NT2/D1 (cell line): ENCODE results near the gene ZBTB20.

Source experiments
- DNase-seq: peaks from one replicate; pipeline ENCODE4 v3.0.0-alpha.2; 2011; ENCODE audit warnings: low read depth, low spot score
- H3K27me3 ChIP-seq: 2 replicates; pipeline ENCODE4 v1.6.0; 2011; ENCODE audit warnings: mild to moderate bottlenecking; ENCODE audit not compliant: insufficient read length, insufficient read depth
- H3K36me3 ChIP-seq: 2 replicates; pipeline ENCODE4 v1.6.1; 2011; ENCODE audit warnings: mild to moderate bottlenecking, low read length, mixed read lengths; ENCODE audit not compliant: insufficient read depth, insufficient read length
- H3K4me1 ChIP-seq: 2 replicates; pipeline ENCODE4 v1.5.1; 2011; ENCODE audit not compliant: insufficient read depth, insufficient read length
- H3K4me3 ChIP-seq: 2 replicates; pipeline ENCODE4 v1.5.1; 2011; ENCODE audit warnings: low read depth; ENCODE audit not compliant: insufficient read length
- H3K9ac ChIP-seq: 2 replicates; pipeline ENCODE4 v1.6.0; 2011; ENCODE audit warnings: low read depth; ENCODE audit not compliant: insufficient read length
- H3K9me3 ChIP-seq: 2 replicates; pipeline ENCODE4 v1.5.1; 2011; ENCODE audit warnings: mild to moderate bottlenecking, low read length; ENCODE audit not compliant: insufficient read depth
- SUZ12 ChIP-seq: IDR thresholded peaks from 2 replicates; pipeline ENCODE4 v1.6.1; 2011; ENCODE audit not compliant: insufficient read length, insufficient read depth; ENCODE audit errors: extremely low read depth
- YY1 ChIP-seq: IDR thresholded peaks from 2 replicates; pipeline ENCODE4 v1.6.1; 2011; ENCODE audit not compliant: insufficient read length, insufficient read depth
- ZNF274 ChIP-seq: IDR thresholded peaks from 2 replicates; pipeline ENCODE4 v1.6.1; 2011; ENCODE audit warnings: mild to moderate bottlenecking, low read depth, low read length

Gene ZBTB20

GRCh38 chr3:114392831-114393230 lies 754.3 kb downstream of the ZBTB20 start:
- Histone ChIP-seq H3K4me3 (no peak overlapping the region), H3K27me3 (no peaks in the 10 kb centered on the region), H3K9ac (no peak overlapping the region), H3K9me3 (no peaks in the 10 kb centered on the region), H3K36me3 (no peaks in the 10 kb centered on the region), H3K4me1 (no peaks in the 10 kb centered on the region)
- no peak for DNase-seq
- TF ChIP-seq SUZ12 (no peak), YY1 (no peak), ZNF274 (no peak)

DNA sequence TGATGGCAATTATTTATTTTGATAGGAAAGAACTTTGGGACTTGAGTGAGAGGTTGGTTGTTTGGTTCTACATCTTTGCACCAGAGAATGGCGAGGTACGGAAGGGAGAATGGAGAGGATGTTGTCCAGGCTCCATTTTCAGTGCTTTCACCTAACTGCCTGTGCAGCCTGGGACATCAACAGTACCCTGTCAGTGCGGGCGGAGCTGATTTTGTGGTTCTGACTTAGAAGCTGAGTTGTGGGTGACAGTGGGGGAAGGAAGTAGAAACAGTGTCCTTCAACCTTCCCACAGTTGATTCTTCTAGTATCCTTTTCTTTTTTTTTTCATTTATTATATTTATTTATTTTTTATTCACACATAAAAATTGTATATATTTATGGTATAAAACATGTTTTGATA lies 757.9 kb downstream of the ZBTB20 start:
- TF ChIP-seq SUZ12 (no peak), ZNF274 (no peak), YY1 (no peak)
- Histone ChIP-seq H3K36me3 (no peaks in the 10 kb centered on the region), H3K27me3 (no peaks in the 10 kb centered on the region), H3K9ac (no peak overlapping the region), H3K9me3 (no peaks in the 10 kb centered on the region), H3K4me1 (no peaks in the 10 kb centered on the region), H3K4me3 (no peak overlapping the region)
- DNase-seq: no peak

DNA sequence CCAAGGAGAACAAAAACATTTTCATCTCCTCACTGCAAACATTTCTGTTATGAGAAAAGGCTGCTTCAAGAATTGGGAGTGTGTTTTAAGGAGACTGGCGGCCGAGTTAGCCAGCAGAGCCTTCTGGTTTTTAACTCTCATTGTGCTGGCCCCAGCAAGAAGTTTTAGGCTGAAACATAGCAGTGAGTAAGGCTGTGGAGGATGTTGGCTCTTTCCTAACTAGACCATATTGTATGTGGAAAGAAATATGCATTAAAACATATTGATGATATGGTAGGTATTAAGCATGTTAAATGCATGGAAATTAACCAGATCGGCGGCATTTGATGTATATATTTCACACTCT lies 762.6 kb downstream of the ZBTB20 start:
- no peak overlapping the region for H3K4me3 ChIP-seq

GRCh38 chr3:114383875-114384557 lies 763.1 kb downstream of the ZBTB20 start:
- Histone ChIP-seq H3K4me1 (no peaks in the 10 kb centered on the region), H3K36me3 (no peaks in the 10 kb centered on the region), H3K9ac (no peak overlapping the region), H3K27me3 (no peaks in the 10 kb centered on the region), H3K4me3 (no peak overlapping the region), H3K9me3 (no peaks in the 10 kb centered on the region)
- DNase-seq: peak; percentile 77
- no peak for TF ChIP-seq SUZ12
- no peak for TF ChIP-seq ZNF274
- TF ChIP-seq YY1: no peak

More for the DNA sequence above, 762.6 kb downstream of the ZBTB20 start:
- no peak for DNase-seq
- Histone ChIP-seq H3K9me3 (no peaks in the 10 kb centered on the region), H3K4me1 (no peaks in the 10 kb centered on the region), H3K27me3 (no peaks in the 10 kb centered on the region), H3K36me3 (no peaks in the 10 kb centered on the region), H3K9ac (no peak overlapping the region)
- no peak for TF ChIP-seq YY1
- no peak for TF ChIP-seq ZNF274
- no peak for TF ChIP-seq SUZ12

GRCh38 chr3:114380233-114380651 lies 766.8 kb downstream of the ZBTB20 start:
- Histone ChIP-seq H3K4me3 (no peak overlapping the region), H3K4me1 (no peaks in the 10 kb centered on the region), H3K36me3 (no peaks in the 10 kb centered on the region), H3K9ac (no peak overlapping the region), H3K9me3 (0 out of 2 replicates have a peak, but pooled peaks cover 12% of the 10 kb centered on the region), H3K27me3 (no peaks in the 10 kb centered on the region)
- no peak for DNase-seq
- no peak for TF ChIP-seq SUZ12

GRCh38 chr3:114379266-114379665 lies 767.8 kb downstream of the ZBTB20 start:
- 0 out of 2 replicates have a peak, but pooled peaks cover 12% of the 10 kb centered on the region for H3K9me3 ChIP-seq
- no peak overlapping the region for H3K4me3 ChIP-seq
- no peak for DNase-seq
- H3K27me3 ChIP-seq: no peaks in the 10 kb centered on the region
- TF ChIP-seq SUZ12: no peak
- no peak for TF ChIP-seq YY1
- TF ChIP-seq ZNF274: no peak
- no peaks in the 10 kb centered on the region for H3K36me3 ChIP-seq
- no peak overlapping the region for H3K9ac ChIP-seq
- H3K4me1 ChIP-seq: no peaks in the 10 kb centered on the region

GRCh38 chr3:114378760-114379159 lies 768.3 kb downstream of the ZBTB20 start:
- Histone ChIP-seq H3K4me1 (no peaks in the 10 kb centered on the region), H3K9ac (no peak overlapping the region), H3K27me3 (no peaks in the 10 kb centered on the region), H3K9me3 (0 out of 2 replicates have a peak, but pooled peaks cover 12% of the 10 kb centered on the region), H3K36me3 (no peaks in the 10 kb centered on the region), H3K4me3 (no peak overlapping the region)
- no peak for TF ChIP-seq SUZ12
- TF ChIP-seq ZNF274: no peak
- no peak for TF ChIP-seq YY1
- DNase-seq: no peak
